GM19328 (cell line): ENCODE results near the gene NCOR2.

Experiments used
- ATAC-seq: cut with Tn5 transposase; IDR thresholded peaks from one replicate; pipeline ENCODE4 v1.9.1; 2021; ENCODE audit warnings: mild to moderate bottlenecking, moderate library complexity; ENCODE audit not compliant: unreplicated experiment

The NCOR2 gene

DNA sequence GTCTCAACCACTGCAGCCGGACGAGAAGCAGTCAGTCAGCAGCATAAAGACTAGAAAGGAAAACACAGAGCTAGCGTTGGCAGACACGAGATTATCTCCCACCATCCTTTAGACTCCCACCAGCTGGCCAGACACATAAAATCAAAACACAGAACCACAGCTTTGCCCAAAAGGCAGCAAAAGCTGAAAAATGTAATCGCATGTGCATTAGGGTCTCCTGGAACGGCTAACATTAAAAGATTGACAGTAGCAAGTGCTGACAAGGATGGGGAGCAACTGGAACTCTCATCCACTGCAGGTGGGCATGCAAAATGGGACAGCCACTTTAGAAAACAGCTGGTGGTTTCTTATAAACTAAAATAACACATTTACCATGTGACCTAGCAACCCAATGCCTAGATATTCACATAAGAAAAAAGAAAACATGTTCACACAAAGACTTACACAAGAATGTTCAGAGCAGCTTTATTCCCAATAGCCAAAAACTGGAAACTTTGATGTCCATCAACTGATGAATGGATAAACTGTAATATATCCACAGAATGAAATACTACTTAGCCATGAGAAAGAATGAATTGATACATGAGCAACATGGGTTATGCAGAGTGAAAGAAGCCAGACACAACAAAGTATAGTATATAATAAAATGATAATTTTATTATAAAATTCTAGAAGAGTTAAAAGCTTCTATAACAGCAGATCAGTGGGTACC, 37.7 kb downstream of the NCOR2 start:
- ATAC-seq, result no peak

DNA sequence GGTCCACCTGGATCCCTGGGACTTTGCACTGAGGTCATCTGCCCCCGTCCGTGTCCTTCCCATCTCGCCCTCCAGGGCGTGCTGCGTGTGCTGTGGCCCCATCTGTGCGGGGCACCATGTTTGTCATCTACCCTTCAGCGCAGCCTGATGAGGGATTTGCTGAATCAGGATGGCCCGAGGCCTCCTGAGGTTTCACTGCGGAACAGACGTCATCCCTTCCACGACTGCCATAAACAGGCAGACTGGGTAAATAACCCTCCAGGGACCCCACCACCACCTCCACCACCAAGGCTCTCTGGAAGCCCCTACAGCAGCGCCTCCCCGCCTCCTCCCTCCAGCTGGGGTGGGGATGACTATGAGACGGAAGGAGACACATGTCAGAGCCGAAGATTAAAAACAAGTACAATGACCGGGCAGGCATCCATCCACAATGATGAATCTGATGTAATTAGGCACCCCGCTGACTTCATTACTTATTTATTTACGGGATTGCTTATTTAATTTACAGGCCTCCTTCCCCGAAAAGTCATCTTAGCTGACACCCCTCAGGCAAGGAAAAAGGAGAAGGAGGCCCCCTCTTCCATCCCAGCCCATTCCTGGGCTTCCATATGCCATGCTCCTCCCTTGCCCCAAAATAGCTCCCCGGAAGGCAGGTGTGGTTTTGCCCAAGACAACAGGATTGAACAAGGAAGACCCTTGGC, 39.4 kb downstream of the NCOR2 start:
- no peak for ATAC-seq

DNA sequence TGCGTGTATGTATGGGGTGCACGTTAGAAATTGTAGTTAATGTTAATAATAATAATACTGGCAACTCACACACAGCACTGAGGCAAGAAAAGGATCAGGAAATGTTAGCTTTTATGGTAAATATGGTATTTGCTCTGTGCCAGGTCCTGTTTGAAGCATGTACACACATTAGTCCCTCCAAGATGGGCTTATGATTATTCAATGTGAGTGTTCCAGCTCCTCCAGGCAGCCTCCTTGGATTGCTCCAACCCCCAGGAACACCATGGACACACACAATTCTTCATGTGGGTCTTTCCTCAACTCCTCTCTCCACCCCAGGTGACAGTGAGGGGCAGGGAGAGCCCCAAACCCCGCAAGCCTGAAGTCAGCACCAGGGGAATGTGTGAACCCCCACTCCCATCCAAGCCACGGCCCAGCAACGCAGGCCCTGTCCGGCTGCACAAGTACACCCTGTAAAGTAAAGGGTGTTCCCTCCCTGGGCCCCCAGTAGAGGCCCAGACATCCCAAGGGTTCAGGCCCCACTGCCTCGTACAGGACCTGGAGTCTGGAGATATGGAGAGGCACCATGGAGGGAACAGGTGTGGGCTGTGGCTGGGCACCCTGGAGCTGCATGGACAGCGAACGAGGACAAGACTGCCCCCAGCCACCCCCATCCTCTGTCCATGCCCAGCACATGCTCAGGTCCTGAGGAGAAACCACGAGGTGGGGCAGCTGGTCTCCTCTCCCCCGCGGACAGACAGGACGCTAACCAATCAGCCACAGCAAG, 41.3 kb downstream of the NCOR2 start:
- ATAC-seq, result no peak

DNA sequence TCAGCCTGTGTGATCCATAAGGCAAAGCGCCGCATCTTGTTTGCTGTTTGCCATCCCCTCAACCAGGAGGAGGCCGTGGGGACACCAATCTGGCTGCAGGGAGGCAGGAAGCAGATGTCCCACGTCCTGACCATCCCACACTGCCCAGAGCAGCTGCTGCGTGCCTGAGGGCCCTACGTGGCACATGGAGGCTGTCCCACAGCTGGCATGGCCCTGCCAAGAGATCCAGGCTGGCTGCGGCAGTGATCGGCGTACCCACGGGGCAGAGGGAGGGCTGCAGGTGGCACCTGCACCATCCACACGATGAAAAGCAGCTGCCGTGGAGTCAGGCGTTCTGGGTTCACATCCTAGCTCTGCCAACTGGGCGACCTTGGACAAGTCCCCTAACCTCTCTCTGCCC, 42.0 kb downstream of the NCOR2 start:
- no peak for ATAC-seq

DNA sequence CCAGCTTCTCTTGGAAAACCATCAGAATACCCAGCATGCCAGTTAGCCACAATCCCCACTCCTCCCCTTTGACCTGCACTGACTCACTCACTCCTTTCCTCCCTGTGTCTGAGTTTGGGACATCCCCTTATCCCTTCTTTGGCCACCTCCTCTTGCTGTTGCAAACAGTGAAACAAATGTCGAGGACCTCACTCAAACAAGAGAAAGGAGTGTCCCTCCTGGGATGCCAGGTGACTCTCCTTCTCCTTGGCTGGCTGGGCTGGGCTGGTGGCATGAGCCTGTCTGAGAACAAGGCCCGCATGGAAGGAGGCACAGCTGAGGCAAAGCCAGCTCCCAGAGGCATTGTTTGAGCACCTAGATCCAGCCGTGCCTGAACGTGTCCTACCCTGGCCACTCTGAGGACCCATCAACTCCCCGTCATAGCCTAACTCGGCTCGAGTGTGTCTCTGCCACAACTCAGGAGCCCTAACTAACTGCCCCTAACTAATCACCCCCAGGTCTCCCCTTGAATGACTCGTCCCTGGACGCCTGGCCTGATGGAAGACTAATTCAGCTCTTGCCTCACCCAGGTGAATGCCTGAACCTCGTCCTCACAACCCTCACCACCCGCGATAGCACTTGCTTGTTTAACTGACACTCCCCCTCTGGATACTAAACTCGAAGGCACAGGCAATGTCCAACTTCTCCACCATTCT, 43.0 kb downstream of the NCOR2 start:
- ATAC-seq, result no peak

DNA sequence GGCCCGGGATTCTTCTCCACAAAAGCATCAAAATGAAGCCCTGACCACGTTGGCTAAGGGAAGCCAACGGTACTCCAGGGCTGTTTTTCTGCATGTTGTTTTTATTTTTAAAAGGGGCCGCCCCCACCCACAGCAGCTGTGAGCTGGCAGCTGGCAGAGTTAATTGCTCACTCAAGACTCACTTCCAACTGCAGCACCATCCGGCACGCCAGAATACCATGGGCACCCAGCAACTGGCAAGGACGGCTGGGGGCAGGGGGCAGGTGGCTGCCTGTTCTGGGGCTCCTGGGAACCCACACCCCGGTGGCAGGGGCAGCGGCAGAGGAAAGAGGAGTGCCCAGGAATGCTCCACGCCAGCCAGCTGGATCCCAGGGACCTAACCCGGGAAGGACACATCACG, 44.3 kb downstream of the NCOR2 start:
- no peak for ATAC-seq

DNA sequence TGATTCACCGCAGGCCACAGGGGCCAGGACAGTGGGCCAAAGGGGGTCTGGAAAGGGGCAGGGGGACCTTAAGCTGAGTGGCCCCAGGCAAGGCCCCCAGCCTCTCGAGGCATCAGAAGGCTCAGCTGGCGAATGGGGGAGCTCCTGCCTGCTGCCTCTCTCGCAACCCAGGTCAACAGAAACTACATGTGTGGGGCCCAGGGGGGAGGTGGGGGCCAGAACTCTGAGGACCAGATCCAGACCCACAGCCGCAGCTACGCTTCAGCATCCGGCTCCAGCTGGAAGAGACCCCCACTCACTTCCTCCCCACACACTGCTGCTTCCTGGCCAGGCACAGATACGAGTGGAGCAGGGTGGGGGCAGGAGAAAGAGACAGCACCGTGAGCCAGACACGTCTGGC, 46.5 kb downstream of the NCOR2 start:
- no peak for ATAC-seq

DNA sequence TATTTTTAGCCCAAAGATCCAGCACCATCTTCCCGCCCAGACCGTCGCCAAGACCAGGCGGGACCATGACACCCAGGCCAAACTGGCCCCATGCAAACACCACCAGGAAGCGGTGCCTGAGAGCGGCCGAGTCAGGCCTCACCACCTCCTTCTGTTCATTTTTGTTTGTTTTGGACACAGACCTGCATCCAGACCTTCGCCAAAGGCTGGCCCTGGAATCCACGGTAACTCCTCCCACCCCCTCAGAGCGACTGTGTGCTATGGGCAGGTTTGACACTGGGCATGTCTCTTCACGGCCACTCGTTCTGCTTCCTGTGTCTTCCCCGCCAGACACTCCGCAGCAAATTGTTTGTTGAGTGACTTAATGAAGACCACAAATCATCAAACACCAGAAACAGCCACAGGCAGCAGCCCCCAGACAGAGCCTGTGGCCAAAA, 47.1 kb downstream of the NCOR2 start:
- no peak for ATAC-seq

DNA sequence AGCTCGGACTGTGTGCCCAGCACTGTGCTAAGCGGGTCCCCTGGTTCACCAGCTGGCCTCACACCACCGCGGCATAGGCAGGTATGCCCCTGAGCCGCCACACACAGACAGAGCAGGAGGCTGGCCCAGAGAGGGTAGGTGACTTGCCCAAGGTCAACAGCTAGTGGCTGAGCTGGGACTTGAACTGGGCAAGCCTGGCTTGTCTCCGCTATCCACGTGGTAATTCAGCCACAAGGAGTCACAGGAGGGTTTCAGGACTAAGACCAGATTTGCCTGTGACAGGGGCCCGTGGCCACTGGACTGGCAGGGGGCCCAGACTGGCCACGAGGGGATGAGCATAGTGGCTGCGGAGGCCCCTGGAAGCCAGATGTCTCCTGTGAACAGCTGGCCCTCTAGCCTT, 47.7 kb downstream of the NCOR2 start:
- no peak for ATAC-seq

DNA sequence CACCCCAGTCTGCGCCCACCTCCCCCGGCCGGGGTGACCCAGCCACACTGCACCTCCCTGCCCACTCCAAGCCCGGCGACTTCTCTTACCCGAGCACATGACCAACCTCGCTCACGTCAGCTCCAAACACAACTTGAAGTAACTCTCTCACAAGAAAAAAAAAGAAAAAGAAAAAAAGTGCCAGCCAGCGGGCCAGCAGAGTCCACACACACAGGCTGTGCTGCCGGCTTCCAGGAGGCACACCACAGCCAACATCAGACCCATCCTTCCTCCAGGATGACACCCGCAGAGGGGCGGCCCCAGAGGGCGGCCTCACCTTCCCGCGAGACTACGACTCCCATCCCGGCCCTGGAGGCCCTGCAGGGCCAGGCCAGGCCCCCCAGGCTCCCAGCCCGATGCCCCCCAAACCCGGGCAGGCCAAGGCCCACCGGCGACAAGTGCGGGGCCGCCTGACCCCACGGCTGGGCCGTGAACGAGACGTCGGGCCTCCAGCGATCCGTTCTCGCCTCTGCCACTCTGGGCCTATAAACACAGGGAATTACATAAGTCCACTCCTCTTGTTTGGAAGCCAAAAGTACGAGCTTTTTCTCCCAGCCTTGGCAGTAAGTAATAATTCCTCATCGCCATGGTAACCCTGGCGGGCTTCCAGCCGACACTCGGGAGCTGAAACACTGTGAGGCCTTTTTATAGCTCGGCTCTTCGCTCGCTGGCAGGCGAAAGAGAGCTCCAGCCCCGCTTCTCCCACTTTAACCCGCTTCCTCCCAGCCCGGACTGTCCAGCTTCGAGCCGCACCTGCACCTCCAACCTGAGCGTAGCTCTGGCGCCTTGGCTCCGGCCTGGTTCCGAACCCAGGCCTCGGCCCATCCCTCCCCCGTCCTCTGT, 49.1 kb downstream of the NCOR2 start:
- ATAC-seq, result no peak
